HG02973 (cell line): Measurements from ENCODE around the gene LRP8.
"Not testable (repeated sequence)": the region's sequence is repeated elsewhere in the genome, so short reads cannot be mapped to it uniquely, and the experiment has no call there.

Experiments used
- ATAC-seq: cut with Tn5 transposase; IDR thresholded peaks from one replicate; pipeline ENCODE4 v1.9.1; 2021; ENCODE audit warnings: moderate library complexity; ENCODE audit not compliant: unreplicated experiment

Gene LRP8

GRCh38 chr1:53285969-53286760 is 41.7 kb downstream of the LRP8 start:
- ATAC-seq = no peak

GRCh38 chr1:53285546-53285945 is 42.3 kb downstream of the LRP8 start:
- ATAC-seq = no peak

- ATAC-seq = no peak
Observed at GRCh38 chr1:53284224-53285020, 43.4 kb downstream of the LRP8 start.

- not testable (repeated sequence) for ATAC-seq
Observed at GRCh38 chr1:53283156-53283555, 44.7 kb downstream of the LRP8 start.

GRCh38 chr1:53281133-53281532 is 46.7 kb downstream of the LRP8 start:
- no peak for ATAC-seq

- ATAC-seq = no peak
Observed at GRCh38 chr1:53280496-53280895, 47.4 kb downstream of the LRP8 start.

GRCh38 chr1:53279296-53280200 is 48.3 kb downstream of the LRP8 start:
- ATAC-seq = no peak

- no peak for ATAC-seq
Observed at GRCh38 chr1:53278298-53278725, 49.6 kb downstream of the LRP8 start.

GRCh38 chr1:53277326-53277725 is 50.5 kb downstream of the LRP8 start:
- ATAC-seq = no peak

- no peak for ATAC-seq
Observed at GRCh38 chr1:53276902-53277281, 51.0 kb downstream of the LRP8 start.

GRCh38 chr1:53276153-53276901 is 51.5 kb downstream of the LRP8 start:
- no peak for ATAC-seq

GRCh38 chr1:53275566-53275965 is 52.3 kb downstream of the LRP8 start:
- ATAC-seq = no peak

GRCh38 chr1:53274541-53275185 is 53.2 kb downstream of the LRP8 start:
- ATAC-seq = no peak

- no peak for ATAC-seq
Observed at GRCh38 chr1:53274026-53274425, 53.8 kb downstream of the LRP8 start.

- ATAC-seq = no peak
Observed at GRCh38 chr1:53273526-53273925, 54.3 kb downstream of the LRP8 start.

- ATAC-seq = no peak
Observed at GRCh38 chr1:53272349-53272748, 55.5 kb downstream of the LRP8 start.

GRCh38 chr1:53271446-53272090 is 56.3 kb downstream of the LRP8 start:
- ATAC-seq = no peak

GRCh38 chr1:53270873-53271272 is 57.0 kb downstream of the LRP8 start:
- no peak for ATAC-seq

- ATAC-seq = no peak
Observed at GRCh38 chr1:53270107-53270506, 57.8 kb downstream of the LRP8 start.
